Inflammatory macrophage treated with lipopolysaccharide for 1 hour (primary cell): ENCODE measurements around the gene SLC35A4.
"Not testable (repeated sequence)": the region's sequence is repeated elsewhere in the genome, so short reads cannot be mapped to it uniquely, and the experiment has no call there.

Source experiments
- DNase-seq, 2 donors: peaks; one replicate each; pipeline ENCODE4 v3.0.0-alpha.2; 2020 to 2022

The SLC35A4 gene

DNA sequence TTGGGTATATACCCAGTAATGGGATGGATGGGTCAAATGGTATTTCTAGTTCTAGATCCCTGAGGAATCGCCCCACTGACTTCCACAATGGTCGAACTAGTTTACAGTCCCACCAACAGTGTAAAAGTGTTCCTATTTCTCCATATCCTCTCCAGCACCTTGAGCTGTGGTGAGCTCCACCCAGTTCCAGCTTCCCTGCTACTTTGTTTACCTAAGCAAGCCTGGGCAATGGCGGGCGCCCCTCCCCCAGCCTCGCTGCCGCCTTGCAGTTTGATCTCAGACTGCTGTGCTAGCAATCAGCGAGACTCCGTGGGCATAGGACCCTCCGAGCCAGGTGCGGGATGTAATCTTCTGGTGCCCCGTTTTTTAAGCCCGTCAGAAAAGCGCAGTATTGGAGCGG is 28.4 kb downstream of the SLC35A4 start:
- DNase-seq = not testable (repeated sequence)

DNA sequence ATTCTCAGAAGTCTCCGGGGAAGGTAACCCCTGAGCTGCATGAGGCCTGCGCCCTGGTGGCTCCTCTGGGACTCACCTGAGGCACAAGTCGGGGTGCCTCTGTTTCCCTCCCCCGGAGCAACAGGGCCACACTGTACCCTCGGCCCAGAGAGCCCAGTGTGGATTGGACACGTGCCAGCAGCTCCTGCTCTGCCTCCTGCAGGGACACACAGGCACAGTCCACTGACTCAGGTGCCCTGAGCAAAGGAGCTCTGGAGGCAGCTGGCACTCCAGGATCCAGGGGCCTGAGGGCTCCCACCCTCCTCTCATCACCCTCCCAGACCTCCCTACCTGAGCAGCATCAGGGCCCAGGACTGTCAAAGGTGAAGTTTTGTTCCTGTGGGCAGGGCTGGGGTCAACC is 29.5 kb downstream of the SLC35A4 start:
- no peak for DNase-seq

DNA sequence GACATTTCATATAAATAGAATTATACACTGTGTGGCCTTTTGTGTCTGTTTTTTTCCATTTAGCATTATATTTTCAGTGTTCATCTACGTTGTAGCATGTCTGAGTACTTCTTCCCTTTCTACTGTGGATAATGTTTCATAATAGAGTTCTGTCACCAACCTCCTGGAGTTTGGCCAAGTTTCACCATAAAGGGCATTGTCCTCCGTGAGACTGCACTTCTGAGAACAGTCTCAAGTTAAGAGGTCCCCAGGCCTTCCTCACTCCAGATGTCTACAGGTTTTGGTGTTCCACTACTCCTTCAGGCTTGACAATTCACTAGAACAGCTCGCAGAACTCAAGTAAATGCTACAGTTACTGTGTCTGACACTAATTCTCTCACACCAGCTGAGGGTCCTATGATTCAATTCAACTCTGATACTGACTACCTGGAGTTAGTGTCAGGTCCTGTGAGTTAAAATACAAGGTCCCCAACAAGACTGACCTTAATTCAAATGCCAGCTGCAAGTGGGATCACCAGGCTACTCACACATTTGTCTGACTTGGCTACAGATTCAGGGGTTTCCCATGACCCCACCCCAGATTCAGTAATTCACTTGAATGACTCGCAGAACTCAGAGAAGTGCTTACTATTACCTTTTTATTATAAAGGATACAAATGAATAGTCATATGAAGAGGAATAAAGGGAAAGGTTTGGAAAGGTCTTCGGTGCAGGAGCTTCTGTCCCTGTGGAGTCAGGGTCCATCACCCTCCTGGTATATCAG is 31.1 kb downstream of the SLC35A4 start:
- peak; percentile 90 to 96 for DNase-seq

GRCh38 chr5:140596321-140596741 is 31.7 kb downstream of the SLC35A4 start:
- peak in 1 of 2 donors; percentile 18 for DNase-seq

DNA sequence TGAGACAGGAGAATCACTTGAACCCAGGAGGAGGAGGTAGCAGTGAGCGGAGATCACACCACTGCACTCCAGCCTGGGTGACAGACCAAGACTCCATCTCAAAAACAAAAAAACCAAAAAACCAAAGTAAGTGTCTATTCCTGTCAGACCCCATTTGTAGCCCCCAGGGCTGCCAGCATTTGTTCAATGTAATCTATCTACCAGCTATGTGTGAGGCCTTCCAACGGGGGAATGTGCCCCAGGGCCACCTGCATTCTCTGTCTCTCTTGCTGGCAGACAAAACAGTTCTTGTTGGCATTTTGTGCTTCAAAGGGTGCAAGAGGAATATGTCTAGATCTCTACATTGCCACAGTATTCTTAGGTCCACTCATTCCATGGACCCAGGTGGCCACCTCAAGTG is 34.2 kb downstream of the SLC35A4 start:
- DNase-seq = no peak

DNA sequence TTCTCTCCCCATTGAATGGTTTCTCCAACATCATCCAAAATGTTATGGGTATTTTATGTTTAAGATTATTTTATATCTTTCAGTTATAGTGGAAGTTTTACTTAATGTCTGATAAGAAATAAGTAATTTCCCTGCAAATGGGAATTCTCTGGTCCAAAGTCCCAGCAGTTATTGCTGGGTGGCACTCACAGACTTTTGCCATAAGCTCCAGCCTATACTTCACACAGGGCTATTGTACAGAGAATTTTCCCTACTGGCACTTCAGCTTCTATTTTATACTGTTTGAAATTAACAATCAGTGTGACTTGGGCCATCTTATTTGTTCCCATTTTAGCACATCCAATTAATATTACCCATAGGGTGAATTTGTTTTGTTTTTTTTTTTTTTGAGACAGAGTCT is 35.5 kb downstream of the SLC35A4 start:
- no peak for DNase-seq

- peak; percentile 59 to 84 for DNase-seq
Observed at GRCh38 chr5:140602147-140602546, 37.5 kb downstream of the SLC35A4 start.

- DNase-seq = not testable (repeated sequence)
Observed at GRCh38 chr5:140603446-140603698, 38.7 kb downstream of the SLC35A4 start.

DNA sequence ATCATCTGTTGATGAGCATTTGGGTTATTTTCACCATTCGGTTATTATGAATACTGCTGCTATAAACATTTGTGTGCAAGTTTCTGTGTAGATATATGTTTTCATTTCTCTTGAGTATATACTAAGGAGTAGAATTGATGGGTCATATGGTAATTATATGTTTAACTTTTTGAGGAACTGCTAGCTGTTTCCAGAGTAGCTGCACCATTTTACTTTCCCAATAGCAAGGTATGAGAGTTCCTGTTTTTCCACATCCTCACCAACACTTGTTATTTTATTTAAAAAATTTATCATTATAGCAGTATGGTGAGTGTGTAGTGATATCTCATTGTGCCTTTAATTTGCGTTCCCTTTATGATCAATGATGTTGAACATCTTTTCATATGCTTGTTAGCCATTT is 39.1 kb downstream of the SLC35A4 start:
- DNase-seq = no peak

- no peak for DNase-seq
Observed at GRCh38 chr5:140605879-140606278, 41.3 kb downstream of the SLC35A4 start.

- DNase-seq = peak; percentile 53 to 66
Observed at GRCh38 chr5:140607031-140607430, 42.4 kb downstream of the SLC35A4 start.

- peak in 1 of 2 donors; percentile 34 for DNase-seq
Observed at GRCh38 chr5:140608722-140609121, 44.1 kb downstream of the SLC35A4 start.

- DNase-seq = peak; percentile 67 to 74
Observed at GRCh38 chr5:140609126-140609525, 44.5 kb downstream of the SLC35A4 start.

DNA sequence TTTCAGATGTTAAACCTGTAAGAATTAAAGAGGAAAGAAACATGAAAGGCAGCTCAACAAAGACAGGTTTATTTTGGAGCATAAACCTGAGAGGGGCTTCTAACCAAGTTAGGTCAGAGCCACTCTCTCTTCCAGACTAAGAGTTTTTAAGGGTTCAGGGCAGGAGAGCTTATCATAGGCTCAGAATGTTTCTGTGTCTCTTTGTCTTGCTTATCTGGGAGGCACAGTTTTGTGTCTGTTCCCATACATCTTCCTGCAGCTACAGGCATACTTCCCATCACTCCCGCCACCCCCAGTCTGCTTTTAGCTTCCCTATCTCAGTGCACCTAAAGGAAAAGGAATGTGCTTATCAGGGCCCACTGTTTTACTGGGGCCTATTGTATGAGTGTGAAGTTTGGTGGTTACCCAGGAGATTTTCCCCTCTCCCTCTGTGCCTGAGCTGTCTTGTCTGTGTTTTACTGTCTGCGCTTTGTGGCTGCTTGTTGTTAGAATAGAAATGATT is 46.4 kb downstream of the SLC35A4 start:
- DNase-seq = no peak
